ENCODE data around the gene AMZ1. TPM values are rescaled to one million over a fixed set of nuclear protein-coding genes. Genes with fewer than 3 reads are reported as not detected.

The AMZ1 gene
- total and polyA plus RNA-seq, 10 of the 15 experiments (the other 5 are each of a cell fraction or from before 2014, with no cell fraction given): 0.02 to 2.0 (median 0.69) TPM

DNA sequence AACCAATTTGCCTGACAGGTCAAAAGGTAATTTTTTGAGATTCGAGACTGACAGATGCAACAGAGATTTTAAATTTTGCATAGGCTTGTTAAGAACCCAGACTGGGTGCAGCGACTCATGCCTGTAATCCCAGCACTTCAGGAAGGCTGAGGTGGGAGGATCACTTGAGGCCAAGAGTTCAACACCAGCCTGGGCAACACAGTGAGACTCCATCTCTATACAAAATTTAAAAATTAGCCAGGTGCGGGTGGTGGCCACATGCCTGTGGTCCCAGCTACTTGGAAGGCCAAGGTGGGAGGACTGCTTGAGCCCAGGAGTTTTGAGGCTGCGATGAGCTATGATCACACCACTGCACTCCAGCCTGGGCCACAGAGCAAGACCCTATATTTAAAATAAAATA is 34.6 kb downstream of the AMZ1 start:
- Histone ChIP-seq H2AFZ (ENCODE audit: control insufficient read depth, low read depth, low read length) (no peak overlapping the region), H4K20me1 (ENCODE audit: control insufficient read depth, insufficient read depth) (no peaks in the 10 kb centered on the region), H3K4me1 (ENCODE audit: control insufficient read depth, insufficient read depth, low read length) (peaks cover 7% of the 10 kb centered on the region), H3K4me3 (no peak overlapping the region), H3K9me3 (replicated peaks; ENCODE audit: control insufficient read depth, insufficient read depth, low read length) (no peaks in the 10 kb centered on the region; the same call in 2 of the 3 replicates), H3K9ac (ENCODE audit: control insufficient read depth, insufficient read depth, low read length) (no peak overlapping the region), H3K4me2 (ENCODE audit: control insufficient read depth, insufficient read depth) (no peak overlapping the region), H3K79me2 (ENCODE audit: control insufficient read depth, insufficient read depth, low read length) (no peaks in the 10 kb centered on the region), H3K27ac (ENCODE audit: control insufficient read depth, insufficient read depth) (no peak overlapping the region), H3K27me3 (replicated peaks in 1 of 2; ENCODE audit: control insufficient read depth in 2 of 2, insufficient read depth in 2 of 2, low read length in 1 of 2) (no peaks in the 10 kb centered on the region), H3K36me3 (ENCODE audit: control insufficient read depth in 2 of 2, insufficient read depth in 2 of 2, low read length in 1 of 2) (no peaks in the 10 kb centered on the region; a peak in 1 of 4 replicates)
- CTCF ChIA-PET: no interaction called here
- POLR2A ChIA-PET: no interaction called here
- in situ Hi-C loops (cut with MboI) (no loop called here), intact Hi-C loops (cut with micrococcal nuclease; ENCODE audit: unreplicated experiment) (no loop called here)
- BruUV-seq (replicated peaks): no TSS peak
- RAD21 ChIA-PET (ENCODE audit: unreplicated experiment): interaction anchor here (0.7 to 1.0 kb wide), 3 partner anchors 13 to 42 kb away, joined by 3 to 4 read pairs (median 3); no protein-coding TSS in a partner anchor
- SMC1A ChIA-PET (ENCODE audit: uncharacterized antibody, unreplicated experiment): interaction anchor here (1.1 to 2.0 kb wide), 3 partner anchors 13 to 107 kb away, joined by 3 to 10 read pairs (median 3); no protein-coding TSS in a partner anchor
- WGBS (ENCODE audit: insufficient coverage, insufficient replicate concordance, low lambda C conversion rate, missing lambda C conversion rate): 77% methylated on average over 4 of the region's 4 CpGs
- FAIRE-seq (no peak), ATAC-seq (no peak), DNase-seq (ENCODE audit: low read depth, low spot score) (no peak)
- TF ChIP-seq KLF5 (IDR thresholded peaks at IDR 0.05; ENCODE audit: partially characterized antibody) (no peak), SMC3 (IDR thresholded peaks at IDR 0.05; ENCODE audit: borderline replicate concordance, low read length) (no peak), EGR1 (IDR thresholded peaks at IDR 0.05; ENCODE audit: borderline replicate concordance in 1 of 2, low read depth in 2 of 2, low read length in 2 of 2) (no peak), CEBPB (IDR thresholded peaks at IDR 0.05; ENCODE audit: borderline replicate concordance in 1 of 2, low read depth in 2 of 2, low read length in 2 of 2) (no peak), SP1 (IDR thresholded peaks at IDR 0.05; ENCODE audit: low read depth, low read length) (no peak), RB1 (IDR thresholded peaks at IDR 0.05; ENCODE audit: borderline replicate concordance) (no peak)
- TF ChIP-seq, protein P1, sequence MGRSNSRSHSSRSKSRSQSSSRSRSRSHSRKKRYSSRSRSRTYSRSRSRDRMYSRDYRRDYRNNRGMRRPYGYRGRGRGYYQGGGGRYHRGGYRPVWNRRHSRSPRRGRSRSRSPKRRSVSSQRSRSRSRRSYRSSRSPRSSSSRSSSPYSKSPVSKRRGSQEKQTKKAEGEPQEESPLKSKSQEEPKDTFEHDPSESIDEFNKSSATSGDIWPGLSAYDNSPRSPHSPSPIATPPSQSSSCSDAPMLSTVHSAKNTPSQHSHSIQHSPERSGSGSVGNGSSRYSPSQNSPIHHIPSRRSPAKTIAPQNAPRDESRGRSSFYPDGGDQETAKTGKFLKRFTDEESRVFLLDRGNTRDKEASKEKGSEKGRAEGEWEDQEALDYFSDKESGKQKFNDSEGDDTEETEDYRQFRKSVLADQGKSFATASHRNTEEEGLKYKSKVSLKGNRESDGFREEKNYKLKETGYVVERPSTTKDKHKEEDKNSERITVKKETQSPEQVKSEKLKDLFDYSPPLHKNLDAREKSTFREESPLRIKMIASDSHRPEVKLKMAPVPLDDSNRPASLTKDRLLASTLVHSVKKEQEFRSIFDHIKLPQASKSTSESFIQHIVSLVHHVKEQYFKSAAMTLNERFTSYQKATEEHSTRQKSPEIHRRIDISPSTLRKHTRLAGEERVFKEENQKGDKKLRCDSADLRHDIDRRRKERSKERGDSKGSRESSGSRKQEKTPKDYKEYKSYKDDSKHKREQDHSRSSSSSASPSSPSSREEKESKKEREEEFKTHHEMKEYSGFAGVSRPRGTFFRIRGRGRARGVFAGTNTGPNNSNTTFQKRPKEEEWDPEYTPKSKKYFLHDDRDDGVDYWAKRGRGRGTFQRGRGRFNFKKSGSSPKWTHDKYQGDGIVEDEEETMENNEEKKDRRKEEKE (IDR thresholded peaks at IDR 0.05): no peak
- TF ChIP-seq, protein P2, sequence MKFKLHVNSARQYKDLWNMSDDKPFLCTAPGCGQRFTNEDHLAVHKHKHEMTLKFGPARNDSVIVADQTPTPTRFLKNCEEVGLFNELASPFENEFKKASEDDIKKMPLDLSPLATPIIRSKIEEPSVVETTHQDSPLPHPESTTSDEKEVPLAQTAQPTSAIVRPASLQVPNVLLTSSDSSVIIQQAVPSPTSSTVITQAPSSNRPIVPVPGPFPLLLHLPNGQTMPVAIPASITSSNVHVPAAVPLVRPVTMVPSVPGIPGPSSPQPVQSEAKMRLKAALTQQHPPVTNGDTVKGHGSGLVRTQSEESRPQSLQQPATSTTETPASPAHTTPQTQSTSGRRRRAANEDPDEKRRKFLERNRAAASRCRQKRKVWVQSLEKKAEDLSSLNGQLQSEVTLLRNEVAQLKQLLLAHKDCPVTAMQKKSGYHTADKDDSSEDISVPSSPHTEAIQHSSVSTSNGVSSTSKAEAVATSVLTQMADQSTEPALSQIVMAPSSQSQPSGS (IDR thresholded peaks at IDR 0.05; ENCODE audit: low read length): no peak
- TF ChIP-seq, protein P3, sequence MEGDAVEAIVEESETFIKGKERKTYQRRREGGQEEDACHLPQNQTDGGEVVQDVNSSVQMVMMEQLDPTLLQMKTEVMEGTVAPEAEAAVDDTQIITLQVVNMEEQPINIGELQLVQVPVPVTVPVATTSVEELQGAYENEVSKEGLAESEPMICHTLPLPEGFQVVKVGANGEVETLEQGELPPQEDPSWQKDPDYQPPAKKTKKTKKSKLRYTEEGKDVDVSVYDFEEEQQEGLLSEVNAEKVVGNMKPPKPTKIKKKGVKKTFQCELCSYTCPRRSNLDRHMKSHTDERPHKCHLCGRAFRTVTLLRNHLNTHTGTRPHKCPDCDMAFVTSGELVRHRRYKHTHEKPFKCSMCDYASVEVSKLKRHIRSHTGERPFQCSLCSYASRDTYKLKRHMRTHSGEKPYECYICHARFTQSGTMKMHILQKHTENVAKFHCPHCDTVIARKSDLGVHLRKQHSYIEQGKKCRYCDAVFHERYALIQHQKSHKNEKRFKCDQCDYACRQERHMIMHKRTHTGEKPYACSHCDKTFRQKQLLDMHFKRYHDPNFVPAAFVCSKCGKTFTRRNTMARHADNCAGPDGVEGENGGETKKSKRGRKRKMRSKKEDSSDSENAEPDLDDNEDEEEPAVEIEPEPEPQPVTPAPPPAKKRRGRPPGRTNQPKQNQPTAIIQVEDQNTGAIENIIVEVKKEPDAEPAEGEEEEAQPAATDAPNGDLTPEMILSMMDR (IDR thresholded peaks at IDR 0.05 in 2 of 3, conservative IDR thresholded peaks at IDR 0.05 in 1 of 3; ENCODE audit: control insufficient read depth in 2 of 3, extremely low read depth in 1 of 3, insufficient read depth in 1 of 3, low read depth in 3 of 3, low read length in 3 of 3): no peak
- TF ChIP-seq, protein P4, sequence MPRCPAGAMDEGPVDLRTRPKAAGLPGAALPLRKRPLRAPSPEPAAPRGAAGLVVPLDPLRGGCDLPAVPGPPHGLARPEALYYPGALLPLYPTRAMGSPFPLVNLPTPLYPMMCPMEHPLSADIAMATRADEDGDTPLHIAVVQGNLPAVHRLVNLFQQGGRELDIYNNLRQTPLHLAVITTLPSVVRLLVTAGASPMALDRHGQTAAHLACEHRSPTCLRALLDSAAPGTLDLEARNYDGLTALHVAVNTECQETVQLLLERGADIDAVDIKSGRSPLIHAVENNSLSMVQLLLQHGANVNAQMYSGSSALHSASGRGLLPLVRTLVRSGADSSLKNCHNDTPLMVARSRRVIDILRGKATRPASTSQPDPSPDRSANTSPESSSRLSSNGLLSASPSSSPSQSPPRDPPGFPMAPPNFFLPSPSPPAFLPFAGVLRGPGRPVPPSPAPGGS (IDR thresholded peaks at IDR 0.05; ENCODE audit: borderline replicate concordance, insufficient read depth, low read depth, low read length, poor library complexity, severe bottlenecking): no peak

All from GM12878 (cell line).